DMS 273 (cell line): ENCODE data around the gene PTS.
"Not testable (repeated sequence)": the region's sequence is repeated elsewhere in the genome, so short reads cannot be mapped to it uniquely, and the experiment has no call there.

Experiments used
- DNase-seq: peaks from one replicate; lab custom pipeline; 2025; ENCODE audit not compliant: unreplicated experiment; lab: John Stamatoyannopoulos, UW

Gene PTS

GRCh38 chr11:112226062-112226830 lies at the start of gene PTS:
PTS (plus strand) TSS chr11:112226428; CDS start chr11:112226444, 16 bp downstream.
- peak; percentile 91 for DNase-seq

DNA sequence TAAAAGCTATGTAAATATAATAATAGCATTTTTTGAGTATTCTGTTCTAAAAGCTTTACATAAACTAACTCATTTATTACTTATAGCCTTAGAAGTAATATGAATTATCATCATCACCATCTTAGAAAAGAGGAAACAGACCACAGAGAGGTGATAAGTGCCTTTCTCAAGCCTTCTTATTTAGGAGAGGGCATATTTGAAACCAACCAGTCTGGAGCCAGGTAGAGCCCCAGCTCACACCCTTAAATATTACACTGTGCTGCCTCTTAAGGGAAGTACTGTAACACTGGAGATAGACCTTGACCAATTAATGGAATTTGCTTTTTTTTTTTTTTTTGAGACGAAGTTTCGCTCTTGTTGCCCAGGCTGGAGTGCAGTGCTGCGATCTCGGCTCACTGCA lies 48.6 kb upstream of the PTS start:
- no peak for DNase-seq

GRCh38 chr11:112178428-112178827 lies 47.8 kb upstream of the PTS start:
- no peak for DNase-seq

DNA sequence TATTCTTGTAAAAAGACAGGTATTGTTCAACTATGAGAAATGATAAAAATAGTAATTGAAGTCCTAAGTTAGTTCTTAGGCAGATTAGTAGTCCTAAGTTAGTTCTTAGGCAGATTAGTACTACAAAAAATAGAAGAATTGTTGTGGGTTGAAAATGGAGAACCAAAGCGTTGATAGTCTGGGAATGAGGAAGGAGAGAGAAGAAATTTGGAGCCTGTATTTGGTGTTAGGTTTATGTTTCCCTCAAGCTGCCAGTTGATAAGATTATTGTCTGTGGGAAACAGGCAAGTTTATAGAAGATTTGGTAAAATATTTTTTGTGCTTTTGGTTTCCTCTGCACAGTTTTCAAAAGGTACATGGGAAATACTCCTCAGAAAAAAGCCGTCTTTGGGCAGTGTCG lies 47.3 kb upstream of the PTS start:
- DNase-seq: no peak

GRCh38 chr11:112179601-112180000 lies 46.6 kb upstream of the PTS start:
- DNase-seq: no peak

- DNase-seq: no peak
Observed at GRCh38 chr11:112182867-112183266, 43.4 kb upstream of the PTS start.

DNA sequence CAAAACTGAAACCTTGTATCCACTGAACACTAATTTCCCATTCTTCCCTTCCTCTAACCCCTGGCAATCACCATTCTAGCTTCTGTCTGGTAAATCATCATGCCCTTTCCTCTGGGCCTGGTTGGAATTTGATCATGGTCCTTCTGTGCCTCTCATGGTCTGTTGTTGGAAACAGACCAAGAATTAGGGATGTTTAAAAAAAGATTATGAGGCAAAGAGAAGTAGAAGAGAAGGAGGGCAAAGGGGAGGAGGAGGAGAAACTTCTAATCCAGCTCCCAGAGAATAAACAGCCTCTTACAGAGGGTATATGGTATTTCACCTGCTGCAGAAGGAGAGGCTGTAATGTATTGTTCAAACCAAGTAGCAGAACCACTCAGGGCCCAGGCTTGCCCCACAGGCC lies 40.3 kb upstream of the PTS start:
- no peak for DNase-seq

- DNase-seq: no peak
Observed at GRCh38 chr11:112186304-112186703, 39.9 kb upstream of the PTS start.

GRCh38 chr11:112195113-112195512 lies 31.1 kb upstream of the PTS start:
- DNase-seq: not testable (repeated sequence)

DNA sequence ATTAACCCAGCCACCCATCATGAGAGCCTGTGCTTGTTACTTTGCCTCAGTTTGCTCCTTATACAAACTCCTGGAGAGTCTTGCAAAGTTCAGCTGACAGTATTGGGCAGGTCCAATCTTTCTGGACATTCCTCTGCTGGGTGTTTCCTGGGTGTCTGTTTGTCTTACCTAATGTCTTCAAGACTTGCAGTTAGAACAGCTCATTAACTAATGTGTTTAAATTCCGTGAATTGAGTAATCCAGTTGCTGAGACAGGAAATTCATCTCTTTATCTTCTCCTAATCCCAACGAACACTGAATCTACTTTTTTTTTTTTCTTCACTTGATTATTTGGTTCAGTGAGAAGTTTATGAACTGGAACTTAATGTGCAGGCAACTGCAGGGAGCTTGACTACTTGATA lies 30.3 kb upstream of the PTS start:
- DNase-seq: no peak

- no peak for DNase-seq
Observed at GRCh38 chr11:112196519-112197087, 29.6 kb upstream of the PTS start.

DNA sequence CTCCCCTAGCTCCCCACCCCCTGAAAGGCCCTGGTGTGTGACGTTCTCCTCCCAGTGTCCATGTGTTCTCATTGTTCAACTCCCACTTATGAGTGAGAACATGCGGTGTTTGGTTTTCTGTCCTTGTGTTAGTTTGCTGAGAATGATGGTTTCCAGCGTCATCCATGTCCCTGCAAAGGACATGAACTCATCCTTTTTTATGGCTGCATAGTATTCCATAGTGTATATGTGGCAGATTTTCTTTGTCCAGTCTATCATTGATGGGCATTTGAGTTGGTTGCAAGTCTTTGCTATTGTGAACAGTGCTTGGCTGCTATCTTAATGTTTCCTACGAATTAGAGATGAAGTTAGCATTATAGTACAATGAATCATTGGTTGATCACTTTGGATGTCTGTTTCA lies 27.1 kb upstream of the PTS start:
- DNase-seq: not testable (repeated sequence)

GRCh38 chr11:112200252-112200651 lies 26.0 kb upstream of the PTS start:
- no peak for DNase-seq

DNA sequence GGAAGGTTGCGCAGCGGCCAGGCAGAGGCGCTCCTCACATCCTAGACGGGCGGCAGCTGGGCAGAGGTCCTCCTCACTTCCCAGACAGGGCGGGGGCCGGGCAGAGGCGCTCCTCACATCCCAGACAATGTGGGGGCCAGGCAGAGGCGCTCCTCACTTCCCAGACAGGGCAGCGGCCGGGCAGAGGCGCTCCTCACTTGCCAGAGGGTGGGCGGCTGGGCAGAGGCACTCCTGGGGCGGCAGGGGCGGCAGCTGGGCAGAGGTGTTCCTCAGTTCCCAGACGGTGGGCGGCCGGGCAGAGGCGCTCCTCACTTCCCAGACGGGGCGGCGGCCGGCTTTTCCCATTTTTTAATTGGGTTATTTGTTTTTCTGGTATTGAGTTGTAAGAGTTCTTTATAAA lies 20.2 kb upstream of the PTS start:
- no peak for DNase-seq

DNA sequence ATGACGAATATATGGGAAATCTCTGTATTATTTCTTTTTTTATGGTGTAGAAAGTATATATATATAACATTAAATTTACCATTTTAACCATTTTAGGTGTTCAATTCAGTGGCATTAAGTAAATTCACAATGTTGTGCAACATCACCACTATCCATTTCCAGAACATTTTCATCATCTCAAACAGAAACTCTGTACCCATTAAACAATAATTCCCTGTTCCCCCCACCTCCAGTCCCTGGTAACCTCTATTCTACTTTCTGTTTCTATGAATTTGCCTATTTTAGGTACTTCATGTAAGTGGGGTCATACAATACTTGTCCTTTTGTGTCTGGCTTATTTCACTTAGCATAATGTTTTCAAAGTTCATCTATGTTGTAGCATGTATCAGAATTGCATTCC lies 15.3 kb upstream of the PTS start:
- DNase-seq: no peak

- no peak for DNase-seq
Observed at GRCh38 chr11:112211536-112211935, 14.7 kb upstream of the PTS start.

DNA sequence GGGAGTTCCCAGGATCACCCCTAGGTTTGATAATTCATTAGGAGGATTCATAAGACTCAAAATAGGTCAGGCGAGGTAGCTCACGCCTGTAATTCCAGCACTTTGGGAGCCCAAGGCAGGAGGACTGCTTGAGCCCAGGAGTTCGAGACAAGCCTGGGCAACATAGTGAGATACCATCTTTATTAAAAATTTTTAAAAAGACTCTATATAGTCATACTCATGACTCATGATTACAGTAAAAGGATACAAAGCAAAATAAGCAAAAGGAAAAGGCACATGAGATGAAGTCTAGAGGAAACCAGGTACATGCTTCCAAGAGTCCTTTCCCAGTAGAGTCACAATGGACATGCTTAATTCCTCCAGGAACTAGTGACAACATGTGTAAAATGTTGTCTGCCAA lies 13.9 kb upstream of the PTS start:
- DNase-seq: no peak

DNA sequence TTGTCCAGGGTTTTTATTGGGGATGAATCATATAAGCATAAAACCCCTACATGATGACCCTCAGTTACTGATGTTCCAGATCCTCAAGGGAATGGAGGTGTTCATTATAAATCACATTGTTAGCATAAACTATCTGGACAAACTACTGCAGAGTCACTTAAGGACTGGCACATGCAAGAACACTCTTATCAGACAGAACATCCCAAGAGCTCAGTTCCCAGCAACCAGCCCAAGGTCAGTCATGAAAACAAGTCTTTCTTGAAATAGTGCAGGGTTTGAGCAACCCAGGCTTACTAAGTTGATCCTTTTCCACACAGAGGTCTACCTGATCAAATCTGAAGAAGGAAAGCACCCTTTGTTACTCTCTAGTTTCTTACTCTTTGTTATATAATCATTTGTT lies 13.5 kb upstream of the PTS start:
- DNase-seq: no peak

DNA sequence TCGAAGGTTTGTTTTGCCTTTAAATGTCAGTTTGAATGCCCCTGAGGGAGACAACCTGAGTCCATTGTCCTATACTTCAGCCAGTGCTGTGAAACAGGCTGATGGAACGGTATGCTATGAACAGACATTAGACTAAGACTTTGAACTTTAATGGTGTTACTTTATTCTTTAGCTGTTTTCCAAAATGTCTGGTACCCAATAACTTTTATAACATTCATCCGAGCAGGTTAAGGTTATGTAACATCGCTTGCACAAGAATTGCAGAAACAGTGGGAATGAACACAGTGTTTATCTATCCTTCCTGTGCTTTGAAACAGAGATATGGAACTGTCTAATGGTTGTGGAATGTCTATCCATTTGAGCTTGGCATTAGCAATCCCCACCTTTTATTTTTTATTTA lies 12.5 kb upstream of the PTS start:
- DNase-seq: no peak

- no peak for DNase-seq
Observed at GRCh38 chr11:112215621-112216020, 10.6 kb upstream of the PTS start.

GRCh38 chr11:112216561-112217105 lies 9.6 kb upstream of the PTS start:
- no peak for DNase-seq

DNA sequence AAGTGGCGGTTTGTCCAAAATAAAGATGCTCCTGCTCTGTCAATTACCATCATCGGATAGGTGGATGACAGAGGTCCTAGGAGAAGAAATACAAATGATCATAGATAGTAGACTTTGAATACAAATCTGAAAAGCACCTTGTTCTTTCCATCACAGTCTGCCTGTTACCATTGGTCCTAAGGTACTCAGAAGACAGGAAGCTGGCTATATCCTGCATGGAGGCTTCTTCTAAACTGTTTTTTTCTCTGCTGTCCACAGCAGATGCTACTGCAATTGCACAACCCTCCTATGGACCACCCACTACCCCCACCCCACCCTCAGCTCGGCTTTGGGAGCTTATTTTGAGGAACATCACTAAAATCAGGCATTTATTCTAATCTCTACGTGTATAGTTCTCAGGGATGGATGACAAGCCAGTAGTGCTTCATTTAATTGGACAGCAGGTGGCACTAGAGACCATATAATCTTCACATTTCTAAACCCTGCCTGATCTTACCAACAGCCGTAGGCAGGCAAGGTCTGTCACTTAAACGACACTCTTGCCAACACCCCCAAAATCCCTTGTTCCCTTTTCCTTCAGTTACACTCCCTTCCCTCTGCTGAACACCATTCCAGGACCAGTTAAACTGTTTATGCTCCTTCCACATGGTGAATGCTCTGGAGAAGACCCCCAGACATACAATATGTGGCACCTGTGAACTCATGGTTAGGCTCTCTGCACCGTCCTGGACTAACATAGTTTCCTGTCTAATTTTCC lies 6.6 kb upstream of the PTS start:
- DNase-seq: peak; percentile 71
